KG1 (cell line): ENCODE measurements around the gene ECM2.

ENCODE experiments used
- DNase-seq: peaks from one replicate; lab custom pipeline; 2025; lab: John Stamatoyannopoulos, UW

ECM2 gene

GRCh38 chr9:92463984-92464383, 71.8 kb downstream of the ECM2 start:
- no peak for DNase-seq

DNA sequence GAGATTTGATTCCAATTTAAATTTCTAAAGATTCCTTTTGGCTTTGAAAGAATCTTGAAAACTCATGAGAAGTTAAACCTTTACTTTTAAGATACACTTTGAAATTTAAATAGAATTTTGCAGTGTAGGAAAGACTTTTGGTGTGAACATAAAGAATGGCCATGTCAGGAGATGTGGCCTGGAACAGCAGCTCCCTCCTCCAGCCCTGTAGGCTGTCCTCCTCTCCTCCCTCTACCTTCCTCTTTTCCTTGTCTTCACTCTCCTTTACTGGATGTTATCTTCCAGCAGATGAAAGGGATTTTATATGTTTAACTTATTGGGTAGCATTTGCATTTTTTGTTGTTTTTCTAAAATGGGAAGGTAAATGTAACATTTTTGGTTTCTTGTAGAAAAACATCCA, 72.4 kb downstream of the ECM2 start:
- no peak for DNase-seq

DNA sequence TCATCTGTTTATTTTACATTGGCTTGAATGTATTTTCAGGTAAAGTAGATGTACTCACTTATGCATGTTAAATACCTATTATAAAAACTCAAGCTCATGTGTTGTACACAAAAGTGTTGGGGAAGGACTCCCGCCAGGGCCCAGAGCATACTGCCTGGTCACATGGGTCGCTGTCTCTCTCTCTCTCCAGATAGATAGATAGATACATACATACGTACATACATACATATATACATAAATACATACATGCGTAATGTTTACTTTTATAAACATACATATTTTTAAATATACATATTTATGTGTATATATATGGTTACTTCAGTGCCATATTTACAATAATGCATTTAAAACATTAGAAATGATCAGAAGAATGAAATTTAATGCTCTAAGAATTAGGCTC, 78.2 kb downstream of the ECM2 start:
- no peak for DNase-seq

- DNase-seq: no peak
Measured at GRCh38 chr9:92455217-92455616, 80.6 kb downstream of the ECM2 start.

DNA sequence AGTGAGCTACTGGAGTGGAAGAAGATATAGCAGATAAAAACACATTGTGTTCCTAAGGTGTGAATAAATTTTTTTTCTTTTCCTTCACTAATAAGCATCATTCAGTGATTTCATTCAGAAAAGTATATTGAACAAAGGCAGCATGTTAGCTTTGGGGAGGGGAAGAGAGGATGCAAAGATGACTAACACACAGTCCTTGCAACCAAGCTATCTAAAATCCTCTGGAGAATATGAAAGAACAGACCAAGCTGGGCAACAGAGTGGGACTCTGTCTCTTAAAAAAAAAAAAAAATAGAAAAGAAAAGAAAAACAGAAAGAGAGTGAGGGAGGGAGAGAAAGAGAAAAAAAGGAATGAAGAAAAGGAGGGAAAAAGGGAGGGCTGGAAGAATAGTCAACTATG, 89.3 kb downstream of the ECM2 start:
- no peak for DNase-seq
